GM12878 (cell line): ENCODE results near the gene NELL1. TPM values are rescaled to one million over a fixed set of nuclear protein-coding genes. Genes with fewer than 3 reads are reported as not detected.
A peak's percentile ranks its signal among the peaks of the same experiment; 100 is the strongest.

Experiments
- ATAC-seq: fragments of 200-7000 bp; cut with Tn5 transposase; 3 replicates; pipeline ENCODE4 v1.9.1; 2020; ENCODE audit warnings: mild to moderate bottlenecking, moderate library complexity
- BruUV-seq: library from RNA; stranded (reverse); fragments of 400-500 nt; replicated peaks from 2 replicates; lab custom pipeline; 2021; lab: Mats Ljungman, UMichigan
- CTCF ChIA-PET: fragments of 300-600 bp; sonication (Branson Sonifier 250); formaldehyde crosslinking; extraction: SDS; loops from one replicate; lab custom pipeline; 2021; ENCODE audit warnings: inconsistent platforms; lab: Yijun Ruan, JAX
- POLR2A ChIA-PET: fragments of 350-600 bp; formaldehyde crosslinking; extraction: SDS; loops from one replicate; lab custom pipeline; 2021; ENCODE audit warnings: inconsistent platforms; lab: Charles Lee
- RAD21 ChIA-PET: fragments of 300-600 bp; sonication (Branson Sonifier 250); formaldehyde crosslinking; loops from one replicate; lab custom pipeline; 2023; ENCODE audit warnings: antibody characterized with exemption; ENCODE audit not compliant: unreplicated experiment; lab: Charles Lee
- SMC1A ChIA-PET: fragments of 300-600 bp; sonication (Branson Sonifier 250); formaldehyde crosslinking; loops from one replicate; lab custom pipeline; 2023; ENCODE audit not compliant: unreplicated experiment, uncharacterized antibody; lab: Charles Lee
- DNase-seq: peaks from one replicate; pipeline ENCODE4 v3.0.0-alpha.2; 2011; ENCODE audit warnings: low read depth, low spot score
- FAIRE-seq: peaks from 3 replicates; lab custom pipeline; 2011; peaks lifted over from hg19 to GRCh38; lab: Jason Lieb, UNC
- H2AFZ ChIP-seq: 2 replicates; pipeline ENCODE4 v1.6.0; 2011; ENCODE audit warnings: low read depth, low read length, control low read depth; ENCODE audit not compliant: control insufficient read depth
- H3K27ac ChIP-seq: 2 replicates; pipeline ENCODE4 v1.5.1; 2011; ENCODE audit warnings: control low read depth; ENCODE audit not compliant: control insufficient read depth, insufficient read depth
- H3K27me3 ChIP-seq, 2 experiments: replicated peaks in 1 of 2; 2 replicates each; pipeline versions ENCODE4 v1.6.0 to v1.6.1; 2011; ENCODE audit warnings: low read length in 1 of 2; ENCODE audit not compliant: control insufficient read depth in 2 of 2, insufficient read depth in 2 of 2
- H3K36me3 ChIP-seq, 2 experiments: 2 replicates each; pipeline ENCODE4 v1.5.1; 2011; ENCODE audit warnings: low read length in 1 of 2; ENCODE audit not compliant: control insufficient read depth in 2 of 2, insufficient read depth in 2 of 2
- H3K4me1 ChIP-seq: 2 replicates; pipeline ENCODE4 v1.6.1; 2011; ENCODE audit warnings: mild to moderate bottlenecking, low read length, moderate library complexity, mixed read lengths; ENCODE audit not compliant: control insufficient read depth, insufficient read depth
- H3K4me2 ChIP-seq: 2 replicates; pipeline ENCODE4 v1.6.0; 2011; ENCODE audit warnings: control low read depth; ENCODE audit not compliant: control insufficient read depth, insufficient read depth
- H3K4me3 ChIP-seq: fragments of 200-600 bp; sonication (generic); 2 replicates; pipeline ENCODE4 v1.5.1; 2016
- H3K79me2 ChIP-seq: 2 replicates; pipeline ENCODE4 v1.6.0; 2011; ENCODE audit warnings: low read length; ENCODE audit not compliant: control insufficient read depth, insufficient read depth
- H3K9ac ChIP-seq: 2 replicates; pipeline ENCODE4 v1.8.0; 2011; ENCODE audit warnings: low read length, control low read depth, mixed read lengths; ENCODE audit not compliant: control insufficient read depth, insufficient read depth
- H3K9me3 ChIP-seq: replicated peaks from 3 replicates; pipeline ENCODE4 v1.5.1; 2011; ENCODE audit warnings: mild to moderate bottlenecking, low read length; ENCODE audit not compliant: control insufficient read depth, insufficient read depth
- H4K20me1 ChIP-seq: 2 replicates; pipeline ENCODE4 v1.6.0; 2011; ENCODE audit not compliant: control insufficient read depth, insufficient read depth
- ATF7 ChIP-seq: fragments of 450-650 bp; IDR thresholded peaks from 2 replicates; pipeline ENCODE4 v1.6.1; 2016; ENCODE audit warnings: low read depth, mild to moderate bottlenecking
- CTCF ChIP-seq, 3 experiments: IDR thresholded peaks in 2 of 3; conservative IDR thresholded peaks in 1 of 3; 2 replicates each; pipeline ENCODE4 v1.5.1; 2011; ENCODE audit warnings: low read depth in 3 of 3, low read length in 3 of 3, mild to moderate bottlenecking in 3 of 3, control low read depth in 2 of 3, moderate library complexity in 2 of 3, inconsistent platforms in 1 of 3, mixed read lengths in 1 of 3; ENCODE audit not compliant: control insufficient read depth in 2 of 3, insufficient read depth in 1 of 3; ENCODE audit errors: extremely low read depth in 1 of 3
- HDAC6 ChIP-seq: fragments of 200-600 bp; sonication (generic); IDR thresholded peaks from one replicate; pipeline ENCODE4 v1.8.0; 2017; ENCODE audit warnings: antibody characterized with exemption; ENCODE audit not compliant: unreplicated experiment
- KLF5 ChIP-seq: fragments of 450-650 bp; IDR thresholded peaks from 2 replicates; pipeline ENCODE4 v1.6.1; 2014; ENCODE audit warnings: mild to moderate bottlenecking; ENCODE audit not compliant: partially characterized antibody
- PKNOX1 ChIP-seq: fragments of 450-650 bp; IDR thresholded peaks from 2 replicates; pipeline ENCODE4 v1.6.1; 2016; ENCODE audit warnings: mild to moderate bottlenecking
- POLR2AphosphoS5 ChIP-seq: IDR thresholded peaks from 2 replicates; pipeline ENCODE4 v1.6.1; 2011; ENCODE audit warnings: mild to moderate bottlenecking, low read length, inconsistent platforms
- POU2F2 ChIP-seq: IDR thresholded peaks from 3 replicates; pipeline ENCODE4 v1.6.1; 2011; ENCODE audit warnings: low read depth, mild to moderate bottlenecking, low read length, borderline replicate concordance
- REST ChIP-seq: IDR thresholded peaks from 2 replicates; pipeline ENCODE4 v1.6.1; 2012; ENCODE audit warnings: mild to moderate bottlenecking, low read depth, low read length
- TBL1XR1 ChIP-seq: IDR thresholded peaks from 2 replicates; pipeline ENCODE4 v1.6.1; 2012; ENCODE audit warnings: low read depth, low read length, improper control_type of control experiment
- ZNF622 ChIP-seq: fragments of 450-650 bp; IDR thresholded peaks from 2 replicates; pipeline ENCODE4 v1.6.1; 2017; ENCODE audit warnings: mild to moderate bottlenecking, inconsistent platforms
- WGBS: methylation state at CpG from one replicate; pipeline ENCODE4 v1.1.6; 2016; ENCODE audit warnings: low lambda C conversion rate; ENCODE audit not compliant: insufficient replicate concordance, insufficient coverage; ENCODE audit errors: missing lambda C conversion rate; 5-methylcytosine and 5-hydroxymethylcytosine counted together
- in situ Hi-C: fragments of 300-500 bp; cut with MboI; formaldehyde crosslinking; loops from 9 replicates; pipeline ENCODE4 v1.14.3; 2018; ENCODE audit warnings: mixed read lengths
- intact Hi-C: fragments of 100-400 bp; cut with micrococcal nuclease; formaldehyde crosslinking; loops from one replicate; pipeline ENCODE4 v1.14.2; 2022; ENCODE audit not compliant: unreplicated experiment
- polyA plus RNA-seq, 11 experiments: library from polyadenylated mRNA; depleted of rRNA in 4 of 11; unstranded in 6 of 11; stranded (reverse) in 5 of 11; fragments of >200 nt; fragmentation: Nextera tagmentation in 4 of 11; fragmentation: Illumina TruSeq in 1 of 11; extraction: Ambion mirVana in 4 of 11; extraction: Trizol in 1 of 11; gene quantifications; 1 replicate in 1 of 11; 2 replicates in 10 of 11; pipeline versions ENCODE4 v1.2.1 to v1.2.3, GENCODE V29; 2011 to 2016; ENCODE audit warnings: inconsistent platforms in 2 of 11, missing spikeins in 2 of 11, low read depth in 1 of 11
- total RNA-seq, 4 experiments: library from RNA; depleted of rRNA in 3 of 4; stranded (reverse); fragments of >200 nt in 3 of 4; fragmentation: Illumina TruSeq in 1 of 4; extraction: Trizol in 1 of 4; gene quantifications; 2 replicates each; pipeline versions ENCODE4 v1.2.1 to v1.2.3, GENCODE V29; 2013 to 2021

The NELL1 gene
- total and polyA plus RNA-seq, 10 of the 15 experiments (the other 5 are each of a cell fraction or from before 2014, with no cell fraction given) = 0.02 to 0.12 TPM; not detected in 8

- FAIRE-seq = no peak
- no peak for DNase-seq
- 39% methylated on average over 2 of the region's 2 CpGs for WGBS
- Histone ChIP-seq H3K9ac (no peak overlapping the region), H3K4me1 (no peaks in the 10 kb centered on the region), H3K36me3 (no peaks in the 10 kb centered on the region), H3K4me3 (no peak overlapping the region), H4K20me1 (no peaks in the 10 kb centered on the region), H3K4me2 (no peak overlapping the region), H3K27me3 (no peaks in the 10 kb centered on the region), H3K27ac (no peak overlapping the region), H3K9me3 (no peaks in the 10 kb centered on the region), H3K79me2 (no peaks in the 10 kb centered on the region), H2AFZ (no peak overlapping the region)
- POLR2A ChIA-PET = no interaction called here
- CTCF ChIA-PET = interaction anchor here (0.7 to 1.4 kb wide), 5 partner anchors 10 to 188 kb away, joined by 3 to 5 read pairs (median 4); no protein-coding TSS in a partner anchor
- BruUV-seq = no TSS peak
- RAD21 ChIA-PET = interaction anchor here (1.2 to 2.1 kb wide), 5 partner anchors 69 to 678 kb away, joined by 3 to 6 read pairs (median 4); no protein-coding TSS in a partner anchor
- ATAC-seq = peak; percentile 48; the same call in 1 of the 3 replicates
- intact Hi-C loops = no loop called here
- SMC1A ChIA-PET = interaction anchor here (1.2 to 1.7 kb wide), 3 partner anchors 17 to 395 kb away, joined by 3 to 4 read pairs (median 3); no protein-coding TSS in a partner anchor
- TF ChIP-seq CTCF (IDR thresholded peaks at IDR 0.05 in 2 of 3, conservative IDR thresholded peaks at IDR 0.05 in 1 of 3; ENCODE audit: control insufficient read depth in 2 of 3, extremely low read depth in 1 of 3, insufficient read depth in 1 of 3, low read depth in 3 of 3, low read length in 3 of 3) = peak in 1 of 3 experiments; percentile 22; a peak in 1 of 6 replicates
- TF ChIP-seq ATF7 = no peak
- in situ Hi-C loops = no loop called here
These were observed 654.2 kb downstream of the NELL1 start for GRCh38 chr11:21323617-21324016.

GRCh38 chr11:21343204-21343603, 673.8 kb downstream of the NELL1 start:
- POLR2A ChIA-PET = no interaction called here
- no peak for TF ChIP-seq TBL1XR1
- no peak for TF ChIP-seq REST
- no peak for TF ChIP-seq PKNOX1
- no peak for TF ChIP-seq POU2F2
- TF ChIP-seq POLR2AphosphoS5 = no peak
- no peak for TF ChIP-seq KLF5
- TF ChIP-seq ZNF622 = no peak
- no peak for TF ChIP-seq HDAC6

More at GRCh38 chr11:21343204-21343603, 673.8 kb downstream of the NELL1 start:
- Histone ChIP-seq H3K4me1 (no peaks in the 10 kb centered on the region), H3K4me3 (no peak overlapping the region), H3K79me2 (no peaks in the 10 kb centered on the region), H3K4me2 (no peak overlapping the region), H3K9ac (no peak overlapping the region), H3K27me3 (no peaks in the 10 kb centered on the region), H3K36me3 (no peaks in the 10 kb centered on the region), H4K20me1 (no peaks in the 10 kb centered on the region), H2AFZ (no peak overlapping the region), H3K9me3 (no peaks in the 10 kb centered on the region), H3K27ac (no peak overlapping the region)
- DNase-seq = no peak
- intact Hi-C loops (no loop called here), in situ Hi-C loops (no loop called here)
- SMC1A ChIA-PET = interaction anchor here (0.8 to 1.2 kb wide), 3 partner anchors 23 to 428 kb away, joined by 3 read pairs; no protein-coding TSS in a partner anchor
- BruUV-seq = no TSS peak
- WGBS = 11% methylated on average over 1 of the region's 2 CpGs
- no peak for FAIRE-seq
- CTCF ChIA-PET = interaction anchor here (0.7 to 1.1 kb wide), 2 partner anchors 169 to 645 kb away, joined by 3 to 5 read pairs; no protein-coding TSS in a partner anchor
- RAD21 ChIA-PET = no interaction called here
- no peak for ATAC-seq
